Stomach (tissue), 4 donors: Measurements from ENCODE around the gene CALR.

Source experiments
- CTCF ChIP-seq, 7 experiments: fragments of 450-650 bp in 4 of 7; fragments of 200-600 bp in 3 of 7; sonication (generic) in 3 of 7; IDR thresholded peaks; one replicate each; pipeline ENCODE4 v1.5.1; 2016 to 2019; ENCODE audit warnings: antibody characterized with exemption in 7 of 7, control low read depth in 2 of 7, mild to moderate bottlenecking in 1 of 7
- EP300 ChIP-seq: sonication (generic); formaldehyde crosslinking; IDR thresholded peaks from one replicate; pipeline ENCODE4 v1.6.1; 2017; ENCODE audit warnings: antibody characterized with exemption

DNA sequence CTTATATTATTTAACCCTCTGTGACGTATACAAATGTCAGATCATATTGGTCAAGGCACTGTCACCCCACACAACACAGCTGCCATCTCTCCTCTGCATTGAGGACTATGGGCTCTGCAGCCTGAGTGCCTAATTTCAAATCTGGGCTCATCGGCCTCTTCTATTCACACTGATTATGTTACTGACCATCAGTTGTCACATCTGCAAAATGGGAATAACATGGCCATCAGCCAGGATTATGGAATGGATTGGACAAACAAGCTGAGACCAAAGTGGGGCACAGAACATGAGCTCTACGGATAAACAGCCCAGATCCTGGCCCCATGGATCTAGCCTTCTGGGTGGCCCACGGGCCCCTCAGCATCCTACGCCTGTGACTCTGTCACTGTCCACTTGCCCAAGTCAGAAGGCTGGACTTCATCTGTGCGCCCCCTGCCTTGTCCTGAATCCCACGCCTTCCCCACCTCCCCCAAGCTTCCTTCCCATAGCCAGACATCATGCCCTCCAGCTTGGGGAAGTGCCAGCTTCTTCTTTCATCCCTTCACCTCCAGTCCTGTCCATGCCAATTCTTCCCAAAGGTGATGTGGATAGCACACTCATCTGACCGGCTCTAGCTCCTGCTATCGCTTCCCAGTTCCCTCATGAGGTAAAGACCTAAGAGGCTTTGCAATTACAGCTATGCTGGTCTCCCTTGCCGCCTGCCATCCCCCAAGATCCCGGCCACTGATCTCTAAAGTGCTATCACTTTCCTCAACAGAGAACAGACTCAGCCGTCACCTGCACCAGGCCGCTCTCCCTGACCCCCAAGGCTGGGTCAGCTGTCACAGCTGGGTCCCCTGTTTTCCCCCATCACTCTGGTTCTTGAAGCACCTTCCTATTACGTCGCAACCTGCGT, 5.8 kb upstream of the CALR start:
- TF ChIP-seq CTCF (IDR thresholded peaks at IDR 0.05) (no peak), EP300 (no peak)
